C4-2B (cell line): Measurements from ENCODE around the gene ERCC6L2.

Experiments
- CTCF ChIP-seq: fragments of 450-650 bp; conservative IDR thresholded peaks from 2 replicates; pipeline ENCODE4 v1.5.1; 2017; ENCODE audit warnings: mild to moderate bottlenecking
- ZFX ChIP-seq: fragments of 450-650 bp; IDR thresholded peaks from 2 replicates; pipeline ENCODE4 v1.6.1; 2017

GRCh38 chr9:95938724-95939123 lies 63.2 kb downstream of the ERCC6L2 start:
- TF ChIP-seq CTCF (no peak; the same call in 1 of the 2 replicates), ZFX (no peak)
